ENCODE results near the gene ZNF232. TPM values are rescaled to one million over a fixed set of nuclear protein-coding genes. Genes with fewer than 3 reads are reported as not detected.
"Not testable (repeated sequence)": the region's sequence is repeated elsewhere in the genome, so short reads cannot be mapped to it uniquely, and the experiment has no call there.

ZNF232 gene
- total and polyA plus RNA-seq, 2 experiments from 2014 or later, result 24.8 to 24.9 TPM

- TF ChIP-seq ZNF462 (CRISPR knock-in tag; IDR thresholded peaks at IDR 0.05), result no peak
- no peak for TF ChIP-seq ZNF331 (CRISPR knock-in tag; IDR thresholded peaks at IDR 0.05; ENCODE audit: low read depth)
Measured at GRCh38 chr17:5138616-5139457, 27.2 kb upstream of the ZNF232 start (continued).

GRCh38 chr17:5138198-5138544, 26.5 kb upstream of the ZNF232 start:
- not testable (repeated sequence) for H3K9me3 Mint-ChIP-seq; H3F3A ChIP-seq (replicated peaks; ENCODE audit: low read depth); H3K27me3 ChIP-seq (ENCODE audit: insufficient read depth); H3K27ac Mint-ChIP-seq; H3K27ac ChIP-seq (ENCODE audit: low read depth); H3K4me1 Mint-ChIP-seq; H3K27me3 Mint-ChIP-seq (ENCODE audit: insufficient read depth, low read depth, poor library complexity); H3K36me3 Mint-ChIP-seq (ENCODE audit: low read depth); H3K9me2 ChIP-seq (ENCODE audit: insufficient read depth); H3K4me2 ChIP-seq; H3K4me3 Mint-ChIP-seq; H3K4me1 ChIP-seq (ENCODE audit: insufficient read depth); H3K36me3 ChIP-seq (ENCODE audit: insufficient read depth); DNase-seq (ENCODE audit: low spot score); H4K20me1 ChIP-seq (replicated peaks; ENCODE audit: insufficient read depth); H2AFZ ChIP-seq; H3K4me3 ChIP-seq; ATAC-seq; H3K79me2 ChIP-seq (replicated peaks; ENCODE audit: insufficient read depth)

- not testable (repeated sequence) for H3K27me3 Mint-ChIP-seq (ENCODE audit: insufficient read depth, low read depth, poor library complexity); H2AFZ ChIP-seq; H3K36me3 ChIP-seq (ENCODE audit: insufficient read depth); H3F3A ChIP-seq (replicated peaks; ENCODE audit: low read depth); H3K4me3 Mint-ChIP-seq; H3K4me1 ChIP-seq (ENCODE audit: insufficient read depth); H3K9me2 ChIP-seq (ENCODE audit: insufficient read depth); ATAC-seq; H3K79me2 ChIP-seq (replicated peaks; ENCODE audit: insufficient read depth); H3K27me3 ChIP-seq (ENCODE audit: insufficient read depth); DNase-seq (ENCODE audit: low spot score); H3K27ac ChIP-seq (ENCODE audit: low read depth); H3K4me1 Mint-ChIP-seq; H3K9me3 Mint-ChIP-seq; H3K4me3 ChIP-seq; H3K27ac Mint-ChIP-seq; H3K36me3 Mint-ChIP-seq (ENCODE audit: low read depth); H3K4me2 ChIP-seq; H4K20me1 ChIP-seq (replicated peaks; ENCODE audit: insufficient read depth)
Measured at GRCh38 chr17:5137511-5138197, 26.0 kb upstream of the ZNF232 start.

GRCh38 chr17:5136580-5137412, 25.1 kb upstream of the ZNF232 start:
- H3K27me3 ChIP-seq (ENCODE audit: insufficient read depth); H3K4me3 ChIP-seq; H3K4me1 ChIP-seq (ENCODE audit: insufficient read depth); H3K79me2 ChIP-seq (replicated peaks; ENCODE audit: insufficient read depth); DNase-seq (ENCODE audit: low spot score); H3K4me3 Mint-ChIP-seq; H3K4me2 ChIP-seq; H3K27ac Mint-ChIP-seq; H2AFZ ChIP-seq; H3K36me3 ChIP-seq (ENCODE audit: insufficient read depth); H3K4me1 Mint-ChIP-seq; H3K27ac ChIP-seq (ENCODE audit: low read depth); H3K27me3 Mint-ChIP-seq (ENCODE audit: insufficient read depth, low read depth, poor library complexity); H3F3A ChIP-seq (replicated peaks; ENCODE audit: low read depth); H3K9me2 ChIP-seq (ENCODE audit: insufficient read depth); ATAC-seq; H3K36me3 Mint-ChIP-seq (ENCODE audit: low read depth); H3K9me3 Mint-ChIP-seq; H4K20me1 ChIP-seq (replicated peaks; ENCODE audit: insufficient read depth): not testable (repeated sequence)

All from GM23338 (cell line).